Peyer's patch (tissue), 4 donors: Measurements from ENCODE around the gene MYO1B.

Source experiments
- CTCF ChIP-seq, 6 experiments: fragments of 450-650 bp in 4 of 6; fragments of 200-600 bp in 2 of 6; sonication (generic) in 1 of 6; IDR thresholded peaks; one replicate each; pipeline ENCODE4 v1.5.1; 2017 to 2019; ENCODE audit warnings: antibody characterized with exemption in 6 of 6, mild to moderate bottlenecking in 3 of 6, moderate library complexity in 1 of 6
- POLR2A ChIP-seq, 2 donors: fragments of 450-650 bp; IDR thresholded peaks; one replicate each; pipeline ENCODE4 v1.5.1; 2017; ENCODE audit warnings: antibody characterized with exemption in 2 of 2, mild to moderate bottlenecking in 2 of 2, moderate library complexity in 2 of 2

- TF ChIP-seq CTCF (IDR thresholded peaks at IDR 0.05) (no peak), POLR2A (IDR thresholded peaks at IDR 0.05) (no peak)
Measured at GRCh38 chr2:191359133-191359532, 113.9 kb downstream of the MYO1B start.
